GM08714 (cell line): ENCODE measurements around the gene RPRD1A.
"Not testable (repeated sequence)": the region's sequence is repeated elsewhere in the genome, so short reads cannot be mapped to it uniquely, and the experiment has no call there.

Source experiments
- H3K4me3 ChIP-seq: fragments of 200-500 bp; sonication (Bioruptor generic); 2 replicates; pipeline ENCODE4 v1.5.1; 2014; ENCODE audit warnings: mild to moderate bottlenecking, low read length, inconsistent platforms
- ZNF274 ChIP-seq: IDR thresholded peaks from 2 replicates; pipeline ENCODE4 v1.6.1; 2012; ENCODE audit warnings: mild to moderate bottlenecking, low read depth, low read length

Gene RPRD1A

GRCh38 chr18:35974181-35974580 lies 93.2 kb downstream of the RPRD1A start:
- TF ChIP-seq ZNF274 = no peak
- no peak overlapping the region; the same call in 1 of the 2 replicates for H3K4me3 ChIP-seq

GRCh38 chr18:35973650-35974049 lies 93.7 kb downstream of the RPRD1A start:
- H3K4me3 ChIP-seq = peak overlapping the region; percentile 99
- TF ChIP-seq ZNF274 = no peak

DNA sequence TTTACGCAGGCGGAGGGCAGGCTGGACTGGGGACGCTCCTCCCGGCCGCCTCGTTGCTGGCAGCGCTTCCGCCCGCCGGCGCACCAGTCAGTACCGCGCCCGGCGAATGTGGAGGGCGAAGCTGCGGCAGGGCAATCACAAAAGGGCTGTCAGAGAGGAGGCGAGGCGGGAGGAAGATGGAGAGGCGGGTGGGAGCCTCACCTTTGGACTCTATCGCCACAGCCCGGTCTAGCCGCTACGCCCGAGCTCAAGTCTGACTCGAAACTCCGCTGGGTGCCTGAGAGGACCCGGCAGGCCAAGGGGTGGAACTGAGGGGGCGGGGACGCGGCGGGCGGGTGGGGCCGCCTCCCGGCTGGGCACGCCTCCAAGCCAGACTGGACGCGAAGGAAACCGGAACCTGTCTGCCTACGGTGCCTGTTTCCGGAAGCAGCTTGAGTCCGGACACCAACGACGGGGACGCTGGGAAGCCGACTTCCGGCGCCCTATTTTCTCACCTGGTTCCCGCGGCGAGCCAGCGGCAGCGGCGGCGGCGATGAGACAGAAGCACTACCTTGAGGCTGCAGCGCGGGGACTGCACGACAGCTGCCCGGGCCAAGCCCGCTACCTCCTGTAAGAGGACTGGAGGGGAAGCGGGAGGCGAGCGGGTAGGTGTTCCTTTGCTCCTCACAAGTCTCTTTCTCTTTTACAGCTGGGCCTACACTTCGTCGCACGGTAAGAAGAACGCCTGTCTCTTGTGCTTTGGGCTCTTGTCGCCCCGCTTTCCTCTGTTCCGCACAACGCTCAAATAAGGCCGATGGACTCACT lies 95.0 kb downstream of the RPRD1A start, which contains the start of gene RMP24:
Gene RMP24, plus strand, starts transcription at position 483 of the 804 bp plus-strand sequence.
- peak within 1 kb of the TSS; percentile 99 for H3K4me3 ChIP-seq
- no peak for TF ChIP-seq ZNF274

DNA sequence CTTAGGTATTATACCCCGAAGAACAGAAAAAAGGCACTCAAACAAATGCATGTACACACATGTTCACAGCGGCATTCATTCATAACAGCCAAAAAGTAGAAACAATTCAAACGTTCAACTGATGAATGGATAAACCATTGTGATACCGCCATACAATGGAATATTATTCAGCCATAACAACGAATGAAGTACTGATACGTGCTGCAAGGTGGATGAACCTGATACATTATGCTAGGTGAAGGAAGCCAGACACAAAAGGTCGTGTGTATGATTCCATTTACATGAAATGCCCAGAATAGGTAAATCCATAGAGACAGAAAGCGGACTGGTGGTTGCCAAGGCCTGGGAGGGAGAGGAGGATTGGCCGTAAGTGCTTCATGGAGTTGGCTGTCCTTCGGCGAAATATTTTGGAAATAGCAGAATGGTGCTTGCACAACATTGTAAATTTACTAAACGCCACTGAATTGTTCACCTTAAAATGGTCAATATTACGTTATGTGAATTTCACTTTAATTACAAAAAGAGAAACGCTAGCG lies 95.6 kb downstream of the RPRD1A start:
- TF ChIP-seq ZNF274 = no peak
- H3K4me3 ChIP-seq = peak overlapping the region; percentile 99

DNA sequence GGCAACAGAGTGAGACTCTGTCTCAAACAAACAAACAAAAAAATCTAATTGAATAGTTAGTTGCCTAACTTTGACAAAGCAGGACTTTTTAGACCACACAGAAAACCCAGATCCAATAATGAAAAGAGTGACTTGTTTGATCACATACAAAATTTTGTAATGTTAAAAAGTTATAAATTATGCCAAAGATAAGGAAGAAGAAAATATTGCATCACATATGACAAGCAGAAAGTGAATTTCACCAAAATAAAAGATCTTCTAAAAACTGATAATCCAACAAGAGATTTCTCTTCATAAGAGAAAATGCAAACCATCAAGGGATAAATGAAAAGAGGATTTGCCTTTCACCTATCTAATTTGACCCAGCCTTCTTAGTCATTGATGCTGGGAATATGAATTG lies 97.7 kb downstream of the RPRD1A start:
- no peak overlapping the region for H3K4me3 ChIP-seq
- TF ChIP-seq ZNF274 = no peak

GRCh38 chr18:35968278-35968880 lies 99.0 kb downstream of the RPRD1A start:
- no peak overlapping the region for H3K4me3 ChIP-seq
- no peak for TF ChIP-seq ZNF274

DNA sequence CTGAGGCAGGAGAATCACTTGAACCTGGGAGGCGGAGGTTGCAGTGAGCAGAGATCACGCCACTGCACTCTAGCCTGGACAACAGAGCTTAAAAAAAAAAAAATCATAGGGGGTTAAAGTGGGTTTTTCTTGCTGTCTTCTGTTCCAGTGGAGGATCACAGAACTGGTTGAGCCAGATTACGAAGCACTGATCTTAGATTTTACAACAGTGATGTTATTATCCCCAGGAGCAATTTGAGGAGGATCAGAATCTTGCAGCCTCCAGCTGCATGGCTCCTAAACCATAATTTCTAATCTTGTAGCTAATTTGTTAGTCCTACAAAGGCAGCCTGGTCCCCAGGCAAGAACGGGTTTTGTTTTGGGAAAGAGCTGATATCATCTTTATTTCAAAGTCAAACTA lies 99.5 kb downstream of the RPRD1A start:
- H3K4me3 ChIP-seq = not testable (repeated sequence)

DNA sequence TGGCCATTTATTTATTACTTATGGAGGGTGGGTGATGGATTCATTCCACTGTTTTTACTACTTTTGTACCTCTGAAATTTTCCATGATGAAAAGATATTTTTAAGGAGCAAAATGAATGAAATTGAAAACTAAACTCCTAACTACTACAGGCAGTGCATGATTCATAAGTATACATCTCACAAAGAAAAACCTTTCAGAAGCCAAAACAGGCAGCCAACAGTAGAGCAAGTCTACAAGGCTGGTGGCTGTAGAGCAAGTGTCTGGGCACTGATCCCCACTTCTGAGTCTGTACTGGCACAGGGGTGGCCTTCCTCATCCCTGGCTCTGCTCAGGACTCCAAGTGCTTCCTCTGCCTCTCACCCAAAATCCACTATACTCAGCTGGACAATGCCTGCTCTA lies 103.0 kb downstream of the RPRD1A start:
- no peak for TF ChIP-seq ZNF274
- H3K4me3 ChIP-seq = no peak overlapping the region

- TF ChIP-seq ZNF274 = no peak
- H3K4me3 ChIP-seq = no peak overlapping the region
Observed at GRCh38 chr18:35962320-35962719, 105.0 kb downstream of the RPRD1A start.

DNA sequence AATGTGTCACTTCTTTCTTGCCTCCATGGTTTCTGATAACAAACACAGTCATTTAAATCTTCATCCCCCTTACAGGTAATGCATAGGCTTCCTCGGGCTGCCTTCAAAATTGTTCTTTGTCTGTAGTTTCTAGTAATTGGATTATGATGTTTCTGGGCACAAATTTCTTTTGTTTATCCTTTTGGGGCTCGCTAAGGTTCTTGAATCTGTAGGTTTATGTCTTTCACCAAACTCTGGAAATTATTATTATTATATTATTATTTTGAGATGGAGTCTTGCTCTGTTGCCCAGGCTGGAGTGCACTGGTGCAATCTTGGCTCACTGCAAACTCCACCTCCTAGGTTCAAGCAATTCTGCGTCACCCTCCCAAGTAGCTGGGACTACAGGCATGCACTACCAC lies 111.1 kb downstream of the RPRD1A start:
- TF ChIP-seq ZNF274 = no peak
- no peak overlapping the region for H3K4me3 ChIP-seq

GRCh38 chr18:35953688-35954087 lies 113.7 kb downstream of the RPRD1A start:
- H3K4me3 ChIP-seq = no peak overlapping the region
- no peak for TF ChIP-seq ZNF274

DNA sequence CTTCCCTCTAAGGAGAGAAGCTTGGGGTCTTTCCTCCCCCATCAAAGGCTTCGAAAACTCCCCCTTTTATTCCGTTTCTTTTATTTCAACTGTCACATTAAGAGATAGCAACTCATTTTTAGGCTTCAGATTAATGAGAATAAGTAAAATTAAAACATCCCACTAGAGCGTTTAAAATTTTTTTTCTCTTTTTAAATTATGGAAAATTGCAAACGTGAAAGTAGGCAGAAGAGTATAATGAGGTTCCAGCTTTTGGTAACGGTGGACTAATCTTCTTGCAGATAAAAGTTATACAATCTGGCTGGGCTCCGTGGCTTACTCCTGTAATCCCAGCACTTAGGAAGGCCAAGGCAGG lies 116.8 kb downstream of the RPRD1A start:
- no peak for TF ChIP-seq ZNF274
- H3K4me3 ChIP-seq = no peak overlapping the region; the same call in 1 of the 2 replicates

GRCh38 chr18:35949903-35950627 lies 117.3 kb downstream of the RPRD1A start:
- H3K4me3 ChIP-seq = peak overlapping the region; percentile 58; the same call in 1 of the 2 replicates
- TF ChIP-seq ZNF274 = no peak

DNA sequence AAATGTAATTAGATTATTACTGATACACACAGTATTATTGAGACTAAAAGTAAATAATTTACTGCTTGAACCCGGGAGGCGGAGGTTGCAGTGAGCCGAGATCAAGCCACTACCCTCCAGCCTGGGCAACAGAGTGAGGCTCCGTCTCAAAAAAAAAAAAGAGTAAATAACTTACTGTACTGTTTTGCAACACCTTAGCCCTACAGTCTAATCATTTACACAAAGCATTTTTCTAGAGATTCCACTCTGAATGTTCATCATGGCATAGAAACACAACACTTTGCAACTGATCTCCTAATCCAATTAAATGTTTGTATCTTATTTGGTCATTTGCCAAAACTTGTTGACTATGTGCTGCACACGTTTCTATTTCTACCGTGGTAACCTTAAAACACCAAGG lies 118.3 kb downstream of the RPRD1A start:
- H3K4me3 ChIP-seq = no peak overlapping the region
- TF ChIP-seq ZNF274 = no peak

- no peak for TF ChIP-seq ZNF274
- no peak overlapping the region for H3K4me3 ChIP-seq
Observed at GRCh38 chr18:35948080-35948479, 119.3 kb downstream of the RPRD1A start.
